ENCODE results near the gene RGMA.
"Not testable (repeated sequence)": the region's sequence is repeated elsewhere in the genome, so short reads cannot be mapped to it uniquely, and the experiment has no call there.

The RGMA gene

GRCh38 chr15:93032515-93033206, 56.4 kb downstream of the RGMA start:
- not testable (repeated sequence) for DNase-seq

- not testable (repeated sequence) for DNase-seq
These were observed 57.2 kb downstream of the RGMA start for GRCh38 chr15:93031557-93032384.

DNA sequence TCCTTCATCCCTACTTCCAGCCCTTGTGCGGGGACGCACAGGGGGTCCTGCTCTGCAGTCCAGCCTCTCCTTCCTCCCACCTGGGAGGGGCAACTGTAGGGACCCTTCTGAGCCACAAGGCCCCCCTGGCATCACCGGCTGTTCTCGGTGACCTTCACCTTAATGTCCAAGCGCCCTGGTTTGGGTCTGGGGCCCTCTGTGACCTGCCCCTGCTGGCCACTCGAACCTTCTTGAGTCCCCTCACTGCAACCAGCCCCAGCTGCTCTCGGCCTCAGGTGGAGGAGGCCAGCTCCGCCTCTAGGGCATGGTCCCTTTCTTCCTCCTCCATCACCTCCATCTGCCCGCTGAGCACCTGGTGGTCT, 57.9 kb downstream of the RGMA start:
- DNase-seq, result no peak

- peak; percentile 40 for DNase-seq
These were observed 58.4 kb downstream of the RGMA start for GRCh38 chr15:93030430-93031102.

GRCh38 chr15:93029836-93030429, 59.1 kb downstream of the RGMA start:
- DNase-seq, result no peak

DNA sequence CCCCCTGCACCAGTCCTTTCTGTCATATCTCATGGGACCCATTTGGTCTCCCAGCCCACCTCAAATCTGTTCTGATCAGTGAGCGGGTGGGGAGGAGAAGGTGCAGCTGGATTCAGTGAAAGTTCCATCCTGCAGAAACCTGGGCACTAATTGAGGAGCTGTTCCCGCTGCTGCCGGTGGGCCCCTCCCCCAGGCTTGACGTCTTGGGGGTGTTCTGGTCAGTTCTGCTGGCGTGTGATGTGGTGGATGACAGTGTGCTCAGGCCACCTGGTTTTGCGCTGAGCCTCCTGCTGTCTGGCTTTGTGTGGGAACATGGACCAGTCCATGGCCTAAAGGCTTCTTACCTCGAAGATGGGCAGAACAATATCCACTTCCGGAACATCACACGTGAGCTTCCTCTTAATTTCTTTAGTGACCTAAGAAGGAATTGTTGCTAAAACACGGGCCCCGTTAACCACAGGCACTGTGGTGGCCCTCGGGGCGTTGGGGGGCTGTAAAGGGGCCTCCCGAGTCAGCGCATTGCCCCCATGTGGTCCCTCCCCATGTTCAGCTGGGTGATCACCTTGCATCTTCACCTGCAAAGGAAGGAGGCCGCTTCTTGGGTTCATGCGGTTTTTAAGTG, 59.7 kb downstream of the RGMA start:
- DNase-seq, result no peak

GRCh38 chr15:93028632-93029213, 60.3 kb downstream of the RGMA start:
- DNase-seq, result no peak

- DNase-seq, result no peak
These were observed 60.8 kb downstream of the RGMA start for GRCh38 chr15:93028111-93028631.

DNA sequence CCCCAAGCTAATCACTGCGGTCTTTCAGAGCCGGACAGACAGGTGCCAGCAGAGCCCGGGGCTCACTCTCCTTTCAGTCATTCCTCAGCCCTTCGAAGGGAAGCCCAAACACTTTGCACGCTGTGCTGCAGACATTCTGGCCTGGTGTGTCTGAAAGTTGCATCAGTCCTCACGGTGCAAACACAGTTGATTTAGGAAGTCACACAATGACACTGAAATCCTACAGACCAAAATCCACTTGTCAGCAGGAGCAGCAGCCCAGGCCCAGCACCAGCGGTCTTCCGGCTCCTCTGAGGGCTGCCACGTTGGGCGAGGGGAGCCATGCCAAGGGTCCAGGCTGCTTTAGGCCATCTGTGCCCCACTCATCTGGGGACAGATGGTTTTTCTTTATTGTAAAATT, 61.6 kb downstream of the RGMA start:
- DNase-seq, result no peak

DNA sequence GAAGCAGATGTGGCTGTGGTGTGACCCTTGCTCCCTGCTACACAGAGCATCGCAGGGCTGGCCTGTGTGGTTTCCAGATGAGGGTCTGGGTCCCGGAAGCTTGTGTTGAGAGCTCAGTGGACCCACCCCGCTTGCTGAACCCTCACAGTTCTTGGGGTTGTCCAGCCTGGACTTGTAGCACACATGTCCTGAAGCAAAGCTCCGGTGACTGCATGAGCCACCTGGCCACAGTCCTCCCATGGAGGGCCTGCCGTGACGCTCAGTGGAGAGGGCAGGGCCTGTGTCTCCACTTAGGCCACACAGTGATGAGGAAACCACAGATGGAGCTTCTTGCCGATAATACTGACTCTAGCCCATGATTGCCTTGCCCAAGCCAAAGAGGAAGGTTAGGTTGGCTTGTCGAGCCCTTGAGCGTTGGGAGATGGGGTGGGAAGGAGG, 62.6 kb downstream of the RGMA start:
- DNase-seq, result no peak

- DNase-seq, result no peak
These were observed 63.4 kb downstream of the RGMA start for GRCh38 chr15:93025625-93025982.

GRCh38 chr15:93024716-93025624, 64.0 kb downstream of the RGMA start:
- DNase-seq, result no peak

GRCh38 chr15:93024293-93024692, 64.7 kb downstream of the RGMA start:
- no peak for DNase-seq

DNA sequence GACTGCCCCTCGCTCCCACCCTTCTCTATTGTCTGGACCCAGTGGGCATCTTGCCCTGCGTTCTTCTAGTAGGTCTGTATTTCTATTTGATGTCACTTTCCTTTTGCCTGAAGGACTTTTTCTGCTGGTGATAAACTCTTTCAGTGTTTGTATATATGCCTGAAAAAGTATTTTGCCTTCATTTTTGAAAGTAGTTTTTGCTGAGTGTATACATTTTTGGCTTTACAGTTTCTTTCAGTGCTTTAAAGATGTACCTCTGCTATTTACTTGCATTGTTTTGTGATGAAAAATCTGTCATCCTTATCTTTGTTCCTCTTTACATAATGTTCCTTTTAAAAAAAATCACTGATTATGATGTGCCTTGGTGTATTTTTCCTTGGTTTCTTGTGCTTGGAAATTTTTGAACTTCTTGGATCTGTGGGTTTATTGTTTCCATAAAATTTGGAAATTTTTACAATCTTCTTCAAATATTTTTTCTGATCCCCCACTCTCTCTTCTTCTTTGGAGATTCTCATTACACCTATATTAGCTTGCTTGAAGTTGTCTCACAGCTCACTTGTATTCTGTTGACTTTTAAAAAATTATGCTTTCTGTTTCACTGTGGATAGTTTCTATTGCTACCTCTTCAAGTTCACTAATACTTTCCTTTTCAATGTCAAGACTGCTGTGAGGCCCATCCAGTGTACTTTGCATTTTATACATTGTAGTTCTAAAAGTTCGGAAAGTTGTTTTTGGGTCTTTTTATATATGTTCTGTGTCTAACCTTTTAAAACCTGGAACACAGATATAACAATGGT, 67.8 kb downstream of the RGMA start:
- DNase-seq, result no peak

- no peak for DNase-seq
These were observed 69.0 kb downstream of the RGMA start for GRCh38 chr15:93019971-93020370.

DNA sequence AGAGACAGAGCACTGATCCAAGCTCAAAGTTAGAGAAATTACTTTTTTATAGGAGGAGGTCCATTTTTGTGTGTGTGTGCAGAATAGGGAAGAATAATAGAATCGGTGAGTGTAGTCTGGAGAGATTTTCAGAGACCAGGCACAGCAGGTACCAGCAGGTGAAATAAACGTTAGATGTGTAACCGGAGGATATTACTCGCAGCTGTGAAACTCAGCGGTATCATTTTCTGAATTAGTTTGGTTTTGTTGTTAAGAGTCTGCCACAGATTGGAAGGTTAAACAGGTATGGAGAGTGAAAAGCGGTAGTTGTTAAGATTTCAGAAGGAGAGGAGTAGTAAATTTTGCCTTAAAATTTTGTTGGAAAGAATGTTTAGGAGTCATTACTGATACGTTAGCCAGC, 69.9 kb downstream of the RGMA start:
- DNase-seq, result no peak

- DNase-seq, result no peak
These were observed 70.4 kb downstream of the RGMA start for GRCh38 chr15:93018574-93018973.

DNA sequence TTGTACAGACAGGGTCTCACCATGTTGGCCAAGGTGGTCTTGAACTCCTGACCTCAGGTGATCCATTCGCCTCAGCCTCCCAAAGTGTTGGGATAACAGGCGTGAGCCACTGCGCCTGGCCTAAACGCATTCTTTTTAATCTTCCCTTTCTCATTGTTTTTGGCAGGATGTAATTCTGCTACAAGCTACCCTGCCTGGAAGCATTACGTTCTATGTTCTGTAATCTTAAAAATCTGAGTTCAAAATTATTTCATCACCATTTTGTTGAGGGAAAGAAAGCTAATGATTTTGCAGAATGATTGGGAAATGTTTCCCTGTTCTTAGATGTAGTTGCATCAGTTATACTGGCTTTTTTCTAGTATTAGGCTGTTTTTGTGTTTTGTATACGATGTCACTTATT, 71.5 kb downstream of the RGMA start:
- no peak for DNase-seq

DNA sequence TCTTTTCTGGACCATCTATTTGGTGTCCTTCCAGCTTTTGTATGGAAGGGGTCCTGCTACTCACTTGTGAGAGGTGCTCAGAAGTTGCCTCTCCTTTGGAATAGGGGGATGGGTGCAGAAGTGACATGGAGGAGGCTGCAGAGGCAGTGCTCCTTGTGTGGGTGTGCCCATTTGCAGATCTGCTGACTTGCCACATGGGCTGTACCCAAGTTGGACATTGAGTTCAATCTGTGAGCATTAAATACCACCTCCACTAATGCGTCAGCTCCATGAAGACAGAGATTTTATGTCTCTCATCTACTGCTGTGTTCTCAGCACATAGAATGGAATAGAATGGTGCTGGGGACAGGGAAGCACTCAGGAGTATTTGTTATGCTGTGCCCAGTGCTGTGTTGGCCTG, 76.2 kb downstream of the RGMA start:
- DNase-seq, result no peak

GRCh38 chr15:93007994-93008393, 81.0 kb downstream of the RGMA start:
- no peak for DNase-seq
